SK-N-SH (cell line): ENCODE results near the gene SLAMF6. TPM values are rescaled to one million over a fixed set of nuclear protein-coding genes. Genes with fewer than 3 reads are reported as not detected.
"Not testable (repeated sequence)": the region's sequence is repeated elsewhere in the genome, so short reads cannot be mapped to it uniquely, and the experiment has no call there.

Experiments used
- CTCF ChIA-PET: fragments of 300-600, 350-600 bp; formaldehyde crosslinking; extraction: SDS; loops from one replicate; lab custom pipeline; 2021; lab: Yijun Ruan, JAX
- POLR2A ChIA-PET: fragments of 350-600 bp; sonication (Branson Sonifier 250); formaldehyde crosslinking; extraction: SDS; loops from one replicate; lab custom pipeline; 2020; ENCODE audit warnings: antibody characterized with exemption, inconsistent platforms; lab: Yijun Ruan, JAX
- DNase-seq: peaks from one replicate; pipeline ENCODE4 v3.0.0; 2012
- H2AFZ ChIP-seq: fragments of 200-600 bp; sonication (generic); 2 replicates; pipeline ENCODE4 v1.8.1; 2016; ENCODE audit warnings: antibody characterized with exemption, mild to moderate bottlenecking, low read depth
- H3F3A ChIP-seq: fragments of 200-600 bp; sonication (generic); replicated peaks from 2 replicates; pipeline ENCODE3; 2016; ENCODE audit warnings: antibody characterized with exemption, mild to moderate bottlenecking; ENCODE audit not compliant: insufficient read depth
- H3K27ac ChIP-seq, 2 experiments: fragments of 200-500 bp in 1 of 2; fragments of 200-600 bp in 1 of 2; sonication (Bioruptor generic) in 1 of 2; sonication (generic), shearing (Covaris generic) in 1 of 2; 2 replicates each; pipeline versions ENCODE4 v1.5.1 to v1.6.1; 2014 to 2016; ENCODE audit warnings: low read depth in 2 of 2, inconsistent platforms in 1 of 2, low read length in 1 of 2, mild to moderate bottlenecking in 1 of 2, mixed read lengths in 1 of 2
- H3K27me3 ChIP-seq: fragments of 200-600 bp; sonication (generic), shearing (Covaris generic); 2 replicates; pipeline ENCODE4 v1.6.1; 2016; ENCODE audit warnings: mixed run types; ENCODE audit not compliant: insufficient read depth
- H3K36me3 ChIP-seq, 2 experiments: fragments of 200-500 bp in 1 of 2; fragments of 200-600 bp in 1 of 2; sonication (Bioruptor generic) in 1 of 2; sonication (generic) in 1 of 2; replicated peaks in 1 of 2; 2 replicates each; pipeline versions ENCODE3 to v1.5.1; 2014 to 2016; ENCODE audit warnings: low read length in 1 of 2, mild to moderate bottlenecking in 1 of 2; ENCODE audit not compliant: insufficient read depth in 2 of 2, control insufficient read depth in 1 of 2
- H3K4me1 ChIP-seq, 2 experiments: fragments of 200-500 bp in 1 of 2; fragments of 200-600 bp in 1 of 2; sonication (Bioruptor generic) in 1 of 2; sonication (generic), shearing (Covaris generic) in 1 of 2; 2 replicates each; pipeline versions ENCODE4 v1.5.1 to v1.6.1; 2014 to 2016; ENCODE audit warnings: low read depth in 1 of 2, low read length in 1 of 2, mixed run types in 1 of 2; ENCODE audit not compliant: insufficient read depth in 2 of 2, control insufficient read depth in 1 of 2
- H3K4me2 ChIP-seq: fragments of 200-600 bp; sonication (generic), shearing (Covaris generic); 2 replicates; pipeline ENCODE4 v1.6.1; 2017; ENCODE audit warnings: mixed run types
- H3K4me3 ChIP-seq, 2 experiments: fragments of 200-500 bp in 1 of 2; fragments of 200-600 bp in 1 of 2; sonication (Bioruptor generic) in 1 of 2; sonication (generic), shearing (Covaris generic) in 1 of 2; 2 replicates each; pipeline versions ENCODE4 v1.5.1 to v1.8.1; 2014 to 2016; ENCODE audit warnings: low read depth in 2 of 2, inconsistent platforms in 1 of 2, low read length in 1 of 2, mild to moderate bottlenecking in 1 of 2, mixed read lengths in 1 of 2, moderate library complexity in 1 of 2
- H3K79me2 ChIP-seq: fragments of 200-600 bp; sonication (generic); 2 replicates; pipeline ENCODE4 v1.8.1; 2017; ENCODE audit warnings: mild to moderate bottlenecking; ENCODE audit not compliant: insufficient read depth
- H3K9ac ChIP-seq: fragments of 200-600 bp; sonication (generic); 2 replicates; pipeline ENCODE4 v1.6.1; 2017; ENCODE audit warnings: mixed run types
- H3K9me2 ChIP-seq: fragments of 200-600 bp; sonication (generic); 2 replicates; pipeline ENCODE4 v1.6.1; 2017; ENCODE audit warnings: mixed run types
- H3K9me3 ChIP-seq: fragments of 200-600 bp; sonication (generic); 2 replicates; pipeline ENCODE4 v1.6.1; 2017; ENCODE audit warnings: mixed run types, mild to moderate bottlenecking, moderate library complexity
- H4K20me1 ChIP-seq: fragments of 200-600 bp; sonication (generic); 2 replicates; pipeline ENCODE4 v1.6.1; 2017; ENCODE audit warnings: mild to moderate bottlenecking, mixed run types; ENCODE audit not compliant: insufficient read depth
- ELF1 ChIP-seq: IDR thresholded peaks from 2 replicates; pipeline ENCODE4 v1.4.0; 2012
- FOSL2 ChIP-seq: IDR thresholded peaks from 2 replicates; pipeline ENCODE4 v1.4.0; 2012; ENCODE audit warnings: low read depth, mild to moderate bottlenecking, moderate library complexity, borderline replicate concordance
- FOXJ3 ChIP-seq: sonication (generic); formaldehyde crosslinking; IDR thresholded peaks from 2 replicates; pipeline ENCODE4 v1.5.1; 2020; ENCODE audit warnings: mild to moderate bottlenecking, missing genetic modification reagents
- GABPA ChIP-seq: IDR thresholded peaks from 2 replicates; pipeline ENCODE4 v1.4.0; 2012; ENCODE audit warnings: low read depth, mild to moderate bottlenecking
- GATA2 ChIP-seq: sonication (generic); formaldehyde crosslinking; IDR thresholded peaks from 2 replicates; pipeline ENCODE4 v1.5.0; 2020; ENCODE audit warnings: mild to moderate bottlenecking, missing genetic modification reagents
- IRF3 ChIP-seq: fragments of 150-350 bp; IDR thresholded peaks from 2 replicates; pipeline ENCODE4 v1.6.1; 2016; ENCODE audit warnings: mild to moderate bottlenecking, low read depth, low read length
- NFIC ChIP-seq: IDR thresholded peaks from 2 replicates; pipeline ENCODE4 v1.4.0; 2012; ENCODE audit warnings: borderline replicate concordance
- NRF1 ChIP-seq: IDR thresholded peaks from 2 replicates; pipeline ENCODE4 v1.6.1; 2012; ENCODE audit warnings: low read depth, mild to moderate bottlenecking, low read length
- POLR2AphosphoS5 ChIP-seq: IDR thresholded peaks from 2 replicates; pipeline ENCODE4 v1.6.1; 2012; ENCODE audit warnings: low read depth, low read length
- RCOR1 ChIP-seq: fragments of 150-350 bp; IDR thresholded peaks from 2 replicates; pipeline ENCODE4 v1.6.1; 2017; ENCODE audit warnings: antibody characterized with exemption, low read length
- SIN3A ChIP-seq: IDR thresholded peaks from 2 replicates; pipeline ENCODE4 v1.6.1; 2012; ENCODE audit warnings: low read depth, mild to moderate bottlenecking, low read length, moderate library complexity, borderline replicate concordance
- TAF1 ChIP-seq: IDR thresholded peaks from 2 replicates; pipeline ENCODE4 v1.6.1; 2012; ENCODE audit warnings: low read depth, mild to moderate bottlenecking, low read length, moderate library complexity, borderline replicate concordance
- ZBTB33 ChIP-seq: IDR thresholded peaks from 2 replicates; pipeline ENCODE4 v1.4.0; 2012; ENCODE audit warnings: low read depth, borderline replicate concordance
- WGBS: methylation state at CpG from one replicate; pipeline ENCODE4 v1.1.6; 2017; ENCODE audit warnings: low lambda C conversion rate; 5-methylcytosine and 5-hydroxymethylcytosine counted together
- polyA plus RNA-seq, 3 experiments: library from polyadenylated mRNA; depleted of rRNA; stranded (reverse); fragments of >200 nt; gene quantifications; 2 replicates each; pipeline ENCODE4 v1.2.3, GENCODE V29; 2012

Gene SLAMF6
- polyA plus RNA-seq, 1 of the 3 experiments (the other 2 are of a cell fraction), result not detected

GRCh38 chr1:160500321-160500990 is 22.6 kb downstream of the SLAMF6 start:
- no peak overlapping the region for H3K4me2 ChIP-seq
- no peaks in the 10 kb centered on the region for H4K20me1 ChIP-seq
- H3K36me3 ChIP-seq, result no peaks in the 10 kb centered on the region
- no peaks in the 10 kb centered on the region for H3K4me1 ChIP-seq
- no peaks in the 10 kb centered on the region for H3K79me2 ChIP-seq
- no peak overlapping the region for H3K27ac ChIP-seq
- no peak overlapping the region for H2AFZ ChIP-seq
- H3K9me3 ChIP-seq, result no peaks in the 10 kb centered on the region
- H3F3A ChIP-seq, result no peaks in the 10 kb centered on the region
- no peaks in the 10 kb centered on the region for H3K27me3 ChIP-seq
- no peak overlapping the region for H3K9ac ChIP-seq
- 4% methylated on average over 1 of the region's 1 CpG for WGBS
- no peaks in the 10 kb centered on the region for H3K9me2 ChIP-seq
- no peak for DNase-seq
- ChIA-PET CTCF (no interaction called here), POLR2A (no interaction called here)
- no peak overlapping the region for H3K4me3 ChIP-seq
- TF ChIP-seq NRF1 (no peak), FOXJ3 (no peak), NFIC (no peak), ELF1 (no peak), ZBTB33 (no peak), FOSL2 (no peak), GATA2 (CRISPR knock-in tag) (no peak), TAF1 (no peak), IRF3 (no peak), RCOR1 (no peak)

- no peaks in the 10 kb centered on the region for H3K9me3 ChIP-seq
- no peak overlapping the region for H3K27ac ChIP-seq
- H3K4me2 ChIP-seq, result no peak overlapping the region
- H3K79me2 ChIP-seq, result no peaks in the 10 kb centered on the region
- CTCF ChIA-PET, result interaction anchor here (0.7 kb wide), 1 partner anchor 72 kb away, joined by 3 read pairs; no protein-coding TSS in a partner anchor
- no peak for TF ChIP-seq ZBTB33
- no peak for TF ChIP-seq GATA2 (CRISPR knock-in tag)
- no peak for TF ChIP-seq SIN3A
- TF ChIP-seq POLR2AphosphoS5, result no peak
- TF ChIP-seq RCOR1, result no peak
- TF ChIP-seq FOXJ3, result no peak
- TF ChIP-seq GABPA, result no peak
- TF ChIP-seq, all 33 proteins: peak for 0
- Histone ChIP-seq H3F3A (no peaks in the 10 kb centered on the region), H3K9me2 (no peaks in the 10 kb centered on the region), H3K36me3 (no peaks in the 10 kb centered on the region), H3K4me1 (no peaks in the 10 kb centered on the region), H3K4me3 (no peak overlapping the region), H3K27me3 (no peaks in the 10 kb centered on the region), H4K20me1 (no peaks in the 10 kb centered on the region), H2AFZ (no peak overlapping the region), H3K9ac (no peak overlapping the region)
- 0% methylated on average over 1 of the region's 1 CpG for WGBS
- POLR2A ChIA-PET, result no interaction called here
- no peak for DNase-seq
Measured at GRCh38 chr1:160499631-160500030, 23.4 kb downstream of the SLAMF6 start.

GRCh38 chr1:160498301-160499065 is 24.6 kb downstream of the SLAMF6 start:
- H3K27ac ChIP-seq, H3K79me2 ChIP-seq, H4K20me1 ChIP-seq, CTCF ChIA-PET, H3K4me1 ChIP-seq, H3K9me2 ChIP-seq, H3K36me3 ChIP-seq, DNase-seq, H3K4me3 ChIP-seq, H3F3A ChIP-seq, H3K9me3 ChIP-seq, H3K9ac ChIP-seq, POLR2A ChIA-PET, H3K4me2 ChIP-seq, H3K27me3 ChIP-seq, H2AFZ ChIP-seq: not testable (repeated sequence)
- WGBS, result under 1% methylated on average over 3 of the region's 3 CpGs
